H9 (cell line): Measurements from ENCODE around the gene LIX1L. TPM values are rescaled to one million over a fixed set of nuclear protein-coding genes. Genes with fewer than 3 reads are reported as not detected.

Experiments used
- DNase-seq: peaks from one replicate; pipeline ENCODE4 v3.0.0-alpha.2; 2017
- H2AFZ ChIP-seq: one replicate; pipeline ENCODE4 v1.6.1; 2013; ENCODE audit warnings: mild to moderate bottlenecking, low read length, control low read depth, moderate library complexity
- H2AK5ac ChIP-seq: 2 replicates; pipeline ENCODE4 v1.6.1; 2013; ENCODE audit warnings: low read length, control low read depth, mixed read lengths; ENCODE audit not compliant: insufficient read length
- H2BK120ac ChIP-seq: one replicate; pipeline ENCODE4 v1.6.1; 2013; ENCODE audit warnings: low read depth, mild to moderate bottlenecking, low read length, control low read depth, inconsistent platforms; ENCODE audit not compliant: poor library complexity, severe bottlenecking
- H2BK12ac ChIP-seq: 2 replicates; pipeline ENCODE4 v1.6.1; 2013; ENCODE audit warnings: low read length, control low read depth, mixed read lengths, low read depth; ENCODE audit not compliant: insufficient read length
- H2BK15ac ChIP-seq: 2 replicates; pipeline ENCODE4 v1.6.1; 2013; ENCODE audit warnings: low read depth, low read length, control low read depth
- H2BK20ac ChIP-seq: one replicate; pipeline ENCODE4 v1.6.1; 2013; ENCODE audit warnings: low read depth, mild to moderate bottlenecking, low read length, control low read depth, inconsistent platforms; ENCODE audit not compliant: poor library complexity, severe bottlenecking
- H2BK5ac ChIP-seq: 2 replicates; pipeline ENCODE4 v1.6.1; 2013; ENCODE audit warnings: low read length, control low read depth, mixed read lengths; ENCODE audit not compliant: insufficient read length
- H3K14ac ChIP-seq: 2 replicates; pipeline ENCODE4 v1.6.1; 2013; ENCODE audit warnings: low read length, control low read depth; ENCODE audit not compliant: insufficient read depth
- H3K18ac ChIP-seq: 2 replicates; pipeline ENCODE4 v1.6.1; 2013; ENCODE audit warnings: low read depth, mild to moderate bottlenecking, mixed read lengths, low read length, control low read depth; ENCODE audit not compliant: insufficient read length
- H3K23ac ChIP-seq: 2 replicates; pipeline ENCODE4 v1.6.1; 2013; ENCODE audit warnings: low read length, control low read depth, mixed read lengths, low read depth; ENCODE audit not compliant: insufficient read length
- H3K23me2 ChIP-seq: 2 replicates; pipeline ENCODE4 v1.6.1; 2013; ENCODE audit warnings: low read depth, mild to moderate bottlenecking, mixed read lengths, low read length, control low read depth; ENCODE audit not compliant: insufficient read length, poor library complexity, severe bottlenecking
- H3K27ac ChIP-seq: 2 replicates; pipeline ENCODE4 v1.5.1; 2013; ENCODE audit warnings: low read length, control low read depth, mixed read lengths, low read depth; ENCODE audit not compliant: insufficient read length
- H3K27me3 ChIP-seq: 2 replicates; pipeline ENCODE4 v1.6.1; 2013; ENCODE audit warnings: low read length, control low read depth, inconsistent platforms; ENCODE audit not compliant: insufficient read depth
- H3K4ac ChIP-seq: 2 replicates; pipeline ENCODE4 v1.6.1; 2013; ENCODE audit warnings: low read depth, mild to moderate bottlenecking, control low read depth, inconsistent platforms, low read length, moderate library complexity
- H3K4me1 ChIP-seq: 2 replicates; pipeline ENCODE4 v1.6.1; 2013; ENCODE audit warnings: low read length, control low read depth, inconsistent platforms; ENCODE audit not compliant: insufficient read depth
- H3K4me2 ChIP-seq: 2 replicates; pipeline ENCODE4 v1.6.1; 2013; ENCODE audit warnings: low read length, control low read depth, mixed read lengths; ENCODE audit not compliant: insufficient read length, insufficient read depth
- H3K56ac ChIP-seq: 2 replicates; pipeline ENCODE4 v1.6.1; 2013; ENCODE audit warnings: low read depth, mild to moderate bottlenecking, mixed read lengths, low read length, control low read depth; ENCODE audit not compliant: insufficient read length
- H3K79me1 ChIP-seq: 2 replicates; pipeline ENCODE4 v1.6.1; 2013; ENCODE audit warnings: low read depth, mild to moderate bottlenecking, moderate library complexity, low read length, control low read depth, inconsistent platforms; ENCODE audit not compliant: insufficient read depth, poor library complexity, severe bottlenecking
- H3K79me2 ChIP-seq: 2 replicates; pipeline ENCODE4 v1.6.1; 2013; ENCODE audit warnings: low read length, control low read depth, inconsistent platforms; ENCODE audit not compliant: insufficient read depth
- H3K9ac ChIP-seq: 2 replicates; pipeline ENCODE4 v1.6.1; 2013; ENCODE audit warnings: low read length, control low read depth, mixed read lengths; ENCODE audit not compliant: insufficient read length; ENCODE audit errors: extremely low read depth
- H3K9me3 ChIP-seq: one replicate; pipeline ENCODE4 v1.6.1; 2013; ENCODE audit warnings: low read depth, low read length, inconsistent platforms; ENCODE audit not compliant: control insufficient read depth
- H3T11ph ChIP-seq: one replicate; pipeline ENCODE4 v1.6.1; 2013; ENCODE audit warnings: mild to moderate bottlenecking, low read length, control low read depth, inconsistent platforms
- H4K20me1 ChIP-seq: one replicate; pipeline ENCODE4 v1.6.1; 2013; ENCODE audit not compliant: control insufficient read depth, insufficient read length, insufficient read depth
- H4K5ac ChIP-seq: 2 replicates; pipeline ENCODE4 v1.6.1; 2013; ENCODE audit warnings: low read depth, mild to moderate bottlenecking, mixed read lengths, low read length, control low read depth; ENCODE audit not compliant: insufficient read length
- H4K8ac ChIP-seq: replicated peaks from 2 replicates; pipeline ENCODE4 v1.6.1; 2013; ENCODE audit warnings: low read length, control low read depth, mixed read lengths, low read depth; ENCODE audit not compliant: insufficient read length
- H4K91ac ChIP-seq: 2 replicates; pipeline ENCODE4 v1.6.1; 2013; ENCODE audit warnings: low read depth, mild to moderate bottlenecking, moderate library complexity, mixed read lengths, low read length, control low read depth; ENCODE audit not compliant: insufficient read length
- H3K27ac Mint-ChIP-seq, 3 experiments: 2 replicates in 2 of 3; 3 replicates in 1 of 3; pipeline ENCODE4 v1.8.0; 2020 to 2021; ENCODE audit warnings: mixed read lengths in 3 of 3, mild to moderate bottlenecking in 1 of 3, moderate library complexity in 1 of 3
- H3K27me3 Mint-ChIP-seq: 2 replicates; pipeline ENCODE4 v1.8.0; 2021; ENCODE audit warnings: low read depth, mild to moderate bottlenecking, moderate library complexity, mixed read lengths
- H3K36me3 Mint-ChIP-seq, 3 experiments: 2 replicates in 2 of 3; 3 replicates in 1 of 3; pipeline ENCODE4 v1.8.0; 2020 to 2021; ENCODE audit warnings: low read depth in 3 of 3, mixed read lengths in 3 of 3; ENCODE audit not compliant: insufficient read depth in 1 of 3
- H3K4me1 Mint-ChIP-seq, 2 experiments: 2 replicates each; pipeline ENCODE4 v1.8.0; 2020; ENCODE audit warnings: mixed read lengths in 2 of 2
- H3K4me3 Mint-ChIP-seq, 2 experiments: 2 replicates in 1 of 2; 3 replicates in 1 of 2; pipeline ENCODE4 v1.8.0; 2020 to 2021; ENCODE audit warnings: mild to moderate bottlenecking in 2 of 2, mixed read lengths in 2 of 2, moderate library complexity in 1 of 2
- H3K9me3 Mint-ChIP-seq, 2 experiments: 2 replicates in 1 of 2; 3 replicates in 1 of 2; pipeline ENCODE4 v1.8.0; 2020; ENCODE audit warnings: mild to moderate bottlenecking in 2 of 2, mixed read lengths in 2 of 2, moderate library complexity in 1 of 2
- WGBS: extraction: QIAGEN DNeasy Blood & Tissue Kit; methylation state at CpG from one replicate; pipeline ENCODE4 v1.1.7; 2013; ENCODE audit warnings: missing lambda C conversion rate, low lambda C conversion rate, mixed read lengths; ENCODE audit not compliant: insufficient read length; ENCODE audit errors: extremely low coverage; 5-methylcytosine and 5-hydroxymethylcytosine counted together
- total RNA-seq: library from RNA; stranded (reverse); gene quantifications from 2 replicates; pipeline ENCODE4 v1.2.1, GENCODE V29; 2021
- TF ChIP-seq, protein P1 (sequence below): fragments of 200-600 bp; sonication (generic); conservative IDR thresholded peaks from 3 replicates; pipeline ENCODE4 v1.8.0; 2021; ENCODE audit warnings: antibody characterized with exemption, mild to moderate bottlenecking

LIX1L gene
- total RNA-seq, 1 experiment from 2014 or later = 5.9 TPM

DNA sequence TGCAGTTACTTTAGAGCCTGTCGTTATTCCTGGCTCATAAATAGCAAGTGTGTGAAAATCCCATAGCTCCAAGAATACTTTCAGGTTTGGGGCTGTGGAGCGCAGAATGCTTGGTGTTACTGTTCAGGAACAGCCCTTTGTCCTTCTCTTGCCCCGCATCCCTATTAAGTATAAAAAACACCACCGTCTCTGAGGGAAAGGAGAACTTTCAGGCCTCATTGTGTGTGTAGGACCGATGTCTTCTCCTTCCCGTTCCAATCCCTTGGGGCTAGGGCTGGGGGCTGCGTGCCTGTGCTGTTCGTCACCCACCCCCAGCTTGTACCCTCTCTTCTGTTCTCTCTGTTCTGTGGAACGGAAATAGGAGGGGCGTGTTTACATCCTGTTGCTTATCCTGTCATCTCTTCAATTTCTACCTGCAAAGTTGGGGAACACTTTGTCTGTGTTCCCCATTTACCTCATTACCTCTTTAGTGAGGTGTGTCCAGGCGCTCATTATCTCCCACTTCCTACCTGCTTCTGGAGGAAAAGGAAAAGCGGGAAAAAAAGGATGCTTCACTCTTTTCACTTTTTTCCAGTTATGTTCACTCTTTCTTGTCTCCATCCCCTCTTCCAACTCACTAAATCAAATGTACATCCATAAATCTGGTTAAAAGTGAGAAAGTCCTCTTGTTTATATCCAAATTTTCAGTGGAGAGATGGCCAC is 39.4 kb upstream of the LIX1L start:
- Histone ChIP-seq H3K9me3 (no peaks in the 10 kb centered on the region), H4K91ac (no peak overlapping the region), H3K4ac (no peak overlapping the region; the same call in 1 of the 2 replicates), H2BK12ac (no peak overlapping the region), H3K27ac (no peak overlapping the region), H4K5ac (no peak overlapping the region), H3K18ac (peak overlapping the region; percentile 12), H2BK20ac (no peak overlapping the region), H3K23ac (no peak overlapping the region), H3K9ac (peak overlapping the region; percentile 86), H2BK15ac (no peak overlapping the region), H4K20me1 (no peaks in the 10 kb centered on the region), H3K79me2 (peaks cover 3% of the 10 kb centered on the region; the same call in 1 of the 2 replicates), H3K56ac (no peak overlapping the region), H3K27me3 (no peaks in the 10 kb centered on the region), H2AFZ (no peak overlapping the region), H2AK5ac (no peak overlapping the region), H3K14ac (peak overlapping the region; percentile 82; the same call in 1 of the 2 replicates), H4K8ac (no peak overlapping the region), H3K4me1 (peaks cover 5% of the 10 kb centered on the region; the same call in 1 of the 2 replicates), H2BK5ac (no peak overlapping the region), H3T11ph (no peak overlapping the region), H3K23me2 (peaks cover 19% of the 10 kb centered on the region), H3K4me2 (peak overlapping the region; percentile 60), H2BK120ac (no peak overlapping the region), H3K79me1 (peaks cover 7% of the 10 kb centered on the region)
- no CpG with 5 or more reads among the region's 12 CpGs for WGBS
- peak overlapping the region; percentile 87 to 99 for H3K4me3 Mint-ChIP-seq
- DNase-seq = no peak
- no peaks in the 10 kb centered on the region for H3K27me3 Mint-ChIP-seq
- peak overlapping the region; percentile 93 to 99 (median 95); a peak in 6 of 7 replicates for H3K27ac Mint-ChIP-seq
- peaks cover 48 to 52% of the 10 kb centered on the region in 2 experiments for H3K4me1 Mint-ChIP-seq
- peaks cover 0 to 3% of the 10 kb centered on the region in 2 experiments; a peak in 2 of 5 replicates for H3K9me3 Mint-ChIP-seq
- TF ChIP-seq, protein P1, sequence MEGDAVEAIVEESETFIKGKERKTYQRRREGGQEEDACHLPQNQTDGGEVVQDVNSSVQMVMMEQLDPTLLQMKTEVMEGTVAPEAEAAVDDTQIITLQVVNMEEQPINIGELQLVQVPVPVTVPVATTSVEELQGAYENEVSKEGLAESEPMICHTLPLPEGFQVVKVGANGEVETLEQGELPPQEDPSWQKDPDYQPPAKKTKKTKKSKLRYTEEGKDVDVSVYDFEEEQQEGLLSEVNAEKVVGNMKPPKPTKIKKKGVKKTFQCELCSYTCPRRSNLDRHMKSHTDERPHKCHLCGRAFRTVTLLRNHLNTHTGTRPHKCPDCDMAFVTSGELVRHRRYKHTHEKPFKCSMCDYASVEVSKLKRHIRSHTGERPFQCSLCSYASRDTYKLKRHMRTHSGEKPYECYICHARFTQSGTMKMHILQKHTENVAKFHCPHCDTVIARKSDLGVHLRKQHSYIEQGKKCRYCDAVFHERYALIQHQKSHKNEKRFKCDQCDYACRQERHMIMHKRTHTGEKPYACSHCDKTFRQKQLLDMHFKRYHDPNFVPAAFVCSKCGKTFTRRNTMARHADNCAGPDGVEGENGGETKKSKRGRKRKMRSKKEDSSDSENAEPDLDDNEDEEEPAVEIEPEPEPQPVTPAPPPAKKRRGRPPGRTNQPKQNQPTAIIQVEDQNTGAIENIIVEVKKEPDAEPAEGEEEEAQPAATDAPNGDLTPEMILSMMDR = no peak
- H3K36me3 Mint-ChIP-seq = peaks cover 32 to 43% (median 32%) of the 10 kb centered on the region in 3 experiments
